HT1080 (cell line): ENCODE results near the gene MAGI1. TPM values are rescaled to one million over a fixed set of nuclear protein-coding genes. Genes with fewer than 3 reads are reported as not detected.

ENCODE experiments used
- DNase-seq: peaks from one replicate; pipeline ENCODE4 v3.0.0-alpha.2; 2015; ENCODE audit warnings: low read depth
- total RNA-seq: library from RNA; depleted of rRNA; stranded (reverse); fragments of >200 nt; shearing (Covaris generic); gene quantifications from 2 replicates; pipeline ENCODE4 v1.2.3, GENCODE V29; 2014

MAGI1 gene
- total RNA-seq, 1 experiment from 2014 or later, result 15.2 TPM

GRCh38 chr3:65391068-65391467 lies 647.6 kb downstream of the MAGI1 start:
- DNase-seq, result no peak

GRCh38 chr3:65385805-65386204 lies 652.9 kb downstream of the MAGI1 start:
- DNase-seq, result no peak

- no peak for DNase-seq
Observed at GRCh38 chr3:65381496-65382010, 657.2 kb downstream of the MAGI1 start.

- DNase-seq, result no peak
Observed at GRCh38 chr3:65379223-65379622, 659.5 kb downstream of the MAGI1 start.

- DNase-seq, result no peak
Observed at GRCh38 chr3:65377637-65378036, 661.1 kb downstream of the MAGI1 start.

GRCh38 chr3:65376426-65376825 lies 662.3 kb downstream of the MAGI1 start:
- no peak for DNase-seq

- no peak for DNase-seq
Observed at GRCh38 chr3:65371053-65371452, 667.7 kb downstream of the MAGI1 start.

GRCh38 chr3:65368866-65369265 lies 669.9 kb downstream of the MAGI1 start:
- DNase-seq, result no peak

- no peak for DNase-seq
Observed at GRCh38 chr3:65362688-65363087, 676.0 kb downstream of the MAGI1 start.

- no peak for DNase-seq
Observed at GRCh38 chr3:65361448-65361847, 677.3 kb downstream of the MAGI1 start.

- DNase-seq, result no peak
Observed at GRCh38 chr3:65356331-65357248, 682.1 kb downstream of the MAGI1 start.

- no peak for DNase-seq
Observed at GRCh38 chr3:65354880-65355279, 683.8 kb downstream of the MAGI1 start.

- DNase-seq, result no peak
Observed at GRCh38 chr3:65352951-65353350, 685.8 kb downstream of the MAGI1 start.

GRCh38 chr3:65351753-65352152 lies 687.0 kb downstream of the MAGI1 start:
- no peak for DNase-seq

GRCh38 chr3:65350801-65351476 lies 687.8 kb downstream of the MAGI1 start:
- no peak for DNase-seq

- no peak for DNase-seq
Observed at GRCh38 chr3:65348398-65348995, 690.2 kb downstream of the MAGI1 start.

- no peak for DNase-seq
Observed at GRCh38 chr3:65347166-65347565, 691.6 kb downstream of the MAGI1 start.

GRCh38 chr3:65344846-65345245 lies 693.9 kb downstream of the MAGI1 start:
- no peak for DNase-seq

- DNase-seq, result no peak
Observed at GRCh38 chr3:65344444-65344843, 694.3 kb downstream of the MAGI1 start.

- DNase-seq, result peak; percentile 39
Observed at GRCh38 chr3:65343736-65344135, 695.0 kb downstream of the MAGI1 start.

- no peak for DNase-seq
Observed at GRCh38 chr3:65343026-65343425, 695.7 kb downstream of the MAGI1 start.

- peak; percentile 50 for DNase-seq
Observed at GRCh38 chr3:65342084-65342683, 696.5 kb downstream of the MAGI1 start.
